ENCODE measurements around the gene ZNF646.

ZNF646 gene

DNA sequence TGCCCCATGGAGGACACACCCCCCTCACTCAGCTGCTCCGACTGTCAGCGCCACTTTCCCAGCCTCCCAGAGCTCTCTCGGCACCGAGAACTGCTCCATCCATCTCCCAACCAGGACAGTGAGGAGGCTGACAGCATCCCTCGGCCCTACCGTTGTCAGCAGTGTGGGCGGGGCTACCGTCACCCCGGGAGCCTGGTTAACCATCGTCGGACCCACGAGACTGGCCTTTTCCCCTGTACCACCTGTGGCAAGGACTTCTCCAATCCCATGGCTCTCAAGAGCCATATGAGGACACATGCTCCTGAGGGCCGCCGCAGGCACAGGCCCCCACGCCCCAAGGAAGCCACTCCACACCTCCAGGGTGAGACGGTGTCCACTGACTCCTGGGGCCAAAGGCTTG is 2.1 kb downstream of the ZNF646 start:
- Mint-ChIP-seq H3K9me3 (no peaks in the 10 kb centered on the region), H3K27ac (no peak overlapping the region), H3K4me3 (peak overlapping the region; percentile 25), H3K27me3 (ENCODE audit: low read depth) (no peaks in the 10 kb centered on the region), H3K36me3 (ENCODE audit: low read depth) (peaks cover 29% of the 10 kb centered on the region), H3K4me1 (ENCODE audit: low read depth) (peaks cover 24% of the 10 kb centered on the region)

DNA sequence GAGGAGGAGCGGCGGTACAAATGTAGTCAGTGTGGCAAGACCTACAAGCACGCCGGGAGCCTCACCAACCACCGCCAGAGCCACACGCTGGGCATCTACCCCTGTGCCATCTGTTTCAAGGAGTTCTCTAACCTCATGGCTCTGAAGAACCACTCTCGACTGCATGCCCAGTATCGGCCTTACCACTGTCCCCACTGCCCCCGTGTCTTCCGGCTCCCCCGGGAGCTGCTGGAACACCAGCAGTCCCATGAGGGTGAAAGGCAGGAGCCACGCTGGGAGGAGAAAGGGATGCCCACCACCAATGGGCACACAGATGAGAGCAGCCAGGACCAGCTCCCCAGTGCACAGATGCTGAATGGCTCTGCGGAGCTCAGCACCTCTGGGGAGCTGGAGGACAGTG is 2.8 kb downstream of the ZNF646 start:
- no peaks in the 10 kb centered on the region for H3K27me3 Mint-ChIP-seq (ENCODE audit: low read depth)
- no peak overlapping the region for H3K4me3 Mint-ChIP-seq
- no peaks in the 10 kb centered on the region for H3K9me3 Mint-ChIP-seq
- H3K4me1 Mint-ChIP-seq (ENCODE audit: low read depth) = peaks cover 17% of the 10 kb centered on the region
- H3K36me3 Mint-ChIP-seq (ENCODE audit: low read depth) = peaks cover 29% of the 10 kb centered on the region
- no peak overlapping the region for H3K27ac Mint-ChIP-seq

DNA sequence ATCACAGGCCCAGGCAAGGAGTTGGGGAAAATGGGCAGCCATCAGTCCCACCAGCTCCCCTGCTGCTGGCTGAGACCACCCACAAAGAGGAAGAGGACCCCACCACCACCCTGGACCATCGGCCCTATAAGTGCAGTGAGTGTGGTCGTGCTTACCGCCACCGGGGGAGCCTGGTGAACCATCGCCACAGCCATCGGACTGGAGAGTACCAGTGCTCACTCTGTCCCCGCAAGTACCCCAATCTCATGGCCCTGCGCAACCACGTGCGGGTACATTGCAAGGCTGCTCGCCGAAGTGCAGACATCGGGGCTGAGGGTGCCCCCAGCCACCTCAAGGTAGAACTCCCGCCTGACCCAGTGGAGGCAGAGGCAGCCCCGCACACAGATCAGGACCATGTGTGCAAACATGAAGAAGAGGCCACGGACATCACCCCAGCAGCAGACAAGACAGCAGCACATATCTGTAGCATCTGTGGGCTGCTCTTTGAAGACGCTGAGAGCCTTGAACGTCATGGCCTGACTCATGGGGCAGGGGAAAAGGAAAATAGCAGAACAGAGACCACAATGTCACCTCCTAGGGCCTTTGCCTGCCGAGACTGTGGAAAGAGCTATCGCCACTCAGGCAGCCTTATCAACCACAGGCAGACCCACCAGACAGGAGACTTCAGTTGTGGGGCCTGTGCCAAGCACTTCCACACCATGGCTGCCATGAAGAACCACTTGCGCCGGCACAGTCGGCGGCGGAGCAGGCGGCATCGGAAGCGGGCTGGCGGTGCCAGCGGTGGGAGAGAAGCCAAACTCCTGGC is 3.6 kb downstream of the ZNF646 start:
- H3K27ac Mint-ChIP-seq = no peak overlapping the region
- H3K4me1 Mint-ChIP-seq (ENCODE audit: low read depth) = peaks cover 15% of the 10 kb centered on the region
- no peaks in the 10 kb centered on the region for H3K27me3 Mint-ChIP-seq (ENCODE audit: low read depth)
- no peaks in the 10 kb centered on the region for H3K9me3 Mint-ChIP-seq
- H3K36me3 Mint-ChIP-seq (ENCODE audit: low read depth) = peaks cover 32% of the 10 kb centered on the region
- no peak overlapping the region for H3K4me3 Mint-ChIP-seq

DNA sequence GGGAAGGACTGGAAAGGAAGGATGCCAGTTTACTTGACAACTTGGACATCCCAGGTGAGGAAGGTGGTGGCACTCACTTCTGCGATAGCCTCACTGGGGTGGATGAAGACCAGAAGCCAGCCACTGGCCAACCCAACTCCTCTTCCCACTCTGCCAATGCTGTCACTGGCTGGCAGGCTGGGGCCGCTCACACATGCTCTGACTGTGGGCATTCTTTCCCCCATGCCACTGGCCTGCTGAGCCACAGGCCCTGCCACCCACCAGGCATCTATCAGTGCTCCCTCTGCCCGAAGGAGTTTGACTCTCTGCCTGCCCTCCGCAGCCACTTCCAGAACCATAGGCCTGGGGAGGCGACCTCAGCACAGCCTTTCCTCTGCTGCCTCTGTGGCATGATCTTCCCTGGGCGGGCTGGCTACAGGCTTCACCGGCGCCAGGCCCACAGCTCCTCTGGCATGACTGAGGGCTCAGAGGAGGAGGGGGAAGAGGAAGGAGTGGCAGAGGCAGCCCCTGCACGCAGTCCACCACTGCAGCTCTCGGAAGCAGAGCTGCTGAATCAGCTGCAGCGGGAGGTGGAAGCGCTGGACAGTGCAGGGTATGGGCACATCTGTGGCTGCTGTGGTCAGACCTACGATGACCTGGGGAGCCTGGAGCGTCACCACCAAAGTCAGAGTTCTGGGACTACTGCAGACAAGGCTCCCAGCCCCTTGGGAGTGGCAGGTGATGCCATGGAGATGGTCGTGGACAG is 4.5 kb downstream of the ZNF646 start:
- Mint-ChIP-seq H3K27ac (no peak overlapping the region), H3K4me3 (no peak overlapping the region), H3K27me3 (ENCODE audit: low read depth) (no peaks in the 10 kb centered on the region), H3K4me1 (ENCODE audit: low read depth) (peaks cover 15% of the 10 kb centered on the region), H3K36me3 (ENCODE audit: low read depth) (peaks cover 32% of the 10 kb centered on the region), H3K9me3 (no peaks in the 10 kb centered on the region)

DNA sequence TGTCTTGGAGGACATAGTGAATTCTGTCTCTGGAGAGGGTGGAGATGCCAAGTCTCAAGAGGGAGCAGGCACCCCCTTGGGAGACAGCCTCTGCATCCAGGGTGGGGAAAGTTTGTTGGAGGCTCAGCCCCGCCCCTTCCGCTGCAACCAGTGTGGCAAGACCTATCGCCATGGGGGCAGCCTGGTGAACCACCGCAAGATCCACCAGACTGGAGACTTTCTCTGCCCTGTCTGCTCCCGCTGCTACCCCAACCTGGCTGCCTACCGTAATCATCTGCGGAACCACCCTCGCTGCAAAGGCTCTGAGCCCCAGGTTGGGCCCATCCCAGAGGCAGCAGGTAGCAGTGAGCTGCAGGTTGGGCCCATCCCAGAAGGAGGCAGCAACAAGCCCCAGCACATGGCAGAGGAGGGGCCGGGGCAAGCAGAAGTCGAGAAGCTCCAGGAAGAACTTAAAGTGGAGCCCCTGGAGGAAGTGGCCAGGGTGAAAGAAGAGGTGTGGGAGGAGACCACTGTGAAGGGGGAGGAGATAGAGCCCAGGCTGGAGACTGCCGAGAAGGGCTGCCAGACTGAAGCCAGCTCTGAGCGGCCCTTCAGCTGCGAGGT is 5.2 kb downstream of the ZNF646 start:
- Mint-ChIP-seq H3K4me1 (ENCODE audit: low read depth) (peaks cover 15% of the 10 kb centered on the region), H3K27me3 (ENCODE audit: low read depth) (no peaks in the 10 kb centered on the region), H3K36me3 (ENCODE audit: low read depth) (peaks cover 29% of the 10 kb centered on the region), H3K4me3 (no peak overlapping the region), H3K9me3 (no peaks in the 10 kb centered on the region), H3K27ac (no peak overlapping the region)

DNA sequence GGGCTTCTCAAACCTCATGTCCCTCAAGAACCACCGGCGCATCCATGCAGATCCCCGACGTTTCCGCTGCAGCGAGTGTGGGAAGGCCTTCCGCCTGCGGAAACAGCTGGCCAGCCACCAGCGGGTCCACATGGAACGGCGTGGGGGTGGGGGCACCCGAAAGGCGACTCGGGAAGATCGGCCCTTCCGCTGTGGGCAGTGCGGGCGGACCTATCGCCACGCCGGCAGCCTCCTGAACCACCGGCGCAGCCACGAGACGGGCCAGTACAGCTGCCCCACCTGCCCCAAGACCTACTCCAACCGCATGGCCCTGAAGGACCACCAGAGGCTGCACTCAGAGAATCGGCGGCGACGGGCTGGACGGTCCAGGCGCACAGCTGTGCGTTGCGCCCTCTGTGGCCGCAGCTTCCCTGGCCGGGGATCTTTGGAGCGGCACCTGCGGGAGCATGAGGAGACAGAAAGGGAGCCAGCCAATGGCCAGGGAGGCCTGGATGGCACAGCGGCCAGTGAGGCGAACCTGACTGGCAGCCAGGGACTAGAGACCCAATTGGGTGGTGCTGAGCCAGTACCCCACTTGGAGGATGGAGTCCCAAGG is 5.9 kb downstream of the ZNF646 start:
- Mint-ChIP-seq H3K27ac (no peak overlapping the region), H3K4me1 (ENCODE audit: low read depth) (peaks cover 8% of the 10 kb centered on the region), H3K9me3 (no peaks in the 10 kb centered on the region), H3K27me3 (ENCODE audit: low read depth) (no peaks in the 10 kb centered on the region), H3K4me3 (no peak overlapping the region), H3K36me3 (ENCODE audit: low read depth) (peaks cover 23% of the 10 kb centered on the region)

DNA sequence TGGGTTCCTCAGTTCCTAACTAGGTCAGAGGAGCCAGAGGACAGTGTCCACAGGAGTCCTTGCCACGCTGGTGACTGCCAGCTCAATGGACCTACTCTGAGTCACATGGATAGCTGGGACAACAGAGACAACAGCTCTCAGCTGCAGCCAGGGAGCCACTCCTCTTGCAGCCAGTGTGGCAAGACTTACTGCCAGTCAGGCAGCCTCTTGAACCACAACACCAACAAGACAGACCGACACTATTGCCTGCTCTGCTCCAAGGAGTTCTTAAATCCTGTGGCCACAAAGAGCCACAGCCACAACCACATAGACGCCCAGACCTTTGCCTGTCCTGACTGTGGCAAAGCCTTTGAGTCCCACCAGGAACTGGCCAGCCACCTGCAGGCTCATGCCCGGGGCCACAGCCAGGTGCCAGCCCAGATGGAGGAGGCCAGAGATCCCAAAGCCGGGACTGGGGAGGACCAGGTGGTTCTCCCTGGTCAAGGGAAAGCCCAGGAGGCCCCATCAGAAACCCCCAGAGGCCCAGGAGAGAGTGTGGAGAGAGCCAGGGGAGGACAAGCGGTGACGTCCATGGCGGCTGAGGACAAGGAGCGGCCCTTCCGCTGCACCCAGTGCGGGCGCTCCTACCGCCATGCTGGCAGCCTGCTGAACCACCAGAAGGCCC is 6.7 kb downstream of the ZNF646 start:
- Mint-ChIP-seq H3K27ac (peak overlapping the region; percentile 6), H3K36me3 (ENCODE audit: low read depth) (peaks cover 23% of the 10 kb centered on the region), H3K4me3 (no peak overlapping the region), H3K9me3 (no peaks in the 10 kb centered on the region), H3K4me1 (ENCODE audit: low read depth) (peaks cover 6% of the 10 kb centered on the region), H3K27me3 (ENCODE audit: low read depth) (no peaks in the 10 kb centered on the region)

DNA sequence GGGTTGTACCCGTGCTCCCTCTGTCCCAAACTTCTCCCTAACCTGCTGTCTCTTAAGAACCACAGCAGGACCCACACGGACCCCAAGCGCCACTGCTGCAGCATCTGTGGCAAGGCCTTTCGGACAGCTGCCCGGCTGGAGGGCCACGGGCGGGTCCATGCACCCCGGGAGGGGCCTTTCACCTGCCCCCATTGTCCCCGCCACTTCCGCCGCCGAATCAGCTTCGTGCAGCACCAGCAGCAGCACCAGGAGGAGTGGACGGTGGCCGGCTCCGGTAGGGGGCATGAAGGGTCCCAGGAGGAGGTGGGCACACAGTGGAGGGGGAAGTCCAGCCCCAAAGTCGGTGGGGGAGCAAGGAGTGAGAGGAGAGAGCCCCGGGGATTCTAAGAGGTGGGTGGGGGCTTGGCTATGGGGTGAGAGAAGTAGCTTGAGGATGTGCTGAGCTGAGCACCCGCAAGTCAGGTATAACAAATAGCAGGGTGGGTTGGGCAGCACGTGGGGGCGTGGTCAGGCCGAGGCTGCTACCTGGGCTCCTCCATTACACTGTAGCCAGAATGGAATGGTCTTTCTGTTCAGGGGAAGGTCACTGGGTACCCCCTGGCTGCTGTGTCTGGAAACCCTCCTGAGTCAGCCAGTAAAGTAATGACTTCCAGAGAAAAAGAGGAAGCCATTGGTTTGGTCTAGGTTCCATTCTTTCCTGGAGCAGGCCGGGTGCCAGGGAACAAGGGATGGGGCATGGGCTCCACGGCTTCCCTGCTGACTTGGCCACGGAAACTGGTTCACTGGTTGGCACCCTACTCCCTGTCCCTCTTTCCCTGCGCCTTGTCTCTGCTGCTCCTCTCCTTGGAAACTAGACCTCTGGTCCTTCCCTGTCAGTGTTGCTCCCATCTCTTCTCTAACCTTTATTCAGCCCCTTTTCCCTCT is 7.5 kb downstream of the ZNF646 start:
- Mint-ChIP-seq H3K9me3 (no peaks in the 10 kb centered on the region), H3K4me1 (ENCODE audit: low read depth) (peaks cover 6% of the 10 kb centered on the region), H3K4me3 (no peak overlapping the region), H3K36me3 (ENCODE audit: low read depth) (peaks cover 23% of the 10 kb centered on the region), H3K27me3 (ENCODE audit: low read depth) (no peaks in the 10 kb centered on the region), H3K27ac (peak overlapping the region; percentile 81)

DNA sequence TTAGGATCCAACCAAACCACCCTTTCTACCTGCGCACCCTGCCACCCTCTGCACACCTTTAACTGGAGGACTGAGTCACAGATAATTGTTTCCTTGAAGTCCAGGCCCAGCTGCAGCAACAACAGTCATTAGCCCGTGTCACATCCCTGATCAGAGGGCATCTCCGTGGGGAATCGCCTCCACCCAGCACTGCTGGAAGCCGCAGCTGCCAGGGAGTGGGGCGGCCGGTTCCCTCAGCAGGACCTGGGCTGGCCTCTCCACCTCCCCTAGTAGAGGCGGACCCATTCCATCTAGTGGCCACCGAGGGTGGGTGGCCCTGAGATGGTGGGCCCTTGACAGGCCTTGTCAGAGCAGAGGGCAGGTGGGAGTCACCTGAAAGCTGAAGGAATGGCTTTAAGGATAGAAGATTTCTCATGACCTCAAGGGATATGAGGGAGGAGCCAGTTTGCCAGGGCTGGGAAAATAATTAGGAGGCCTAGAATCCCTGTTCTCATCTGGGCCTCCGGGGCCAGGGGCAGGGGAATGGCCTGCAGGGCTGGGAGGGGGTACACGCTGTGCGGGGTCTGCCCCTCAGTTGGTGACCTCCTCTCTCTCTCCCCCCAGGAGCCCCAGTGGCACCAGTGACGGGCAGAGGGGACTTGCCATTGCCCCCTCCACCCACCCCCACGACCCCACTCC is 8.3 kb downstream of the ZNF646 start:
- H3K27ac Mint-ChIP-seq = peak overlapping the region; percentile 81
- peaks cover 23% of the 10 kb centered on the region for H3K36me3 Mint-ChIP-seq (ENCODE audit: low read depth)
- H3K9me3 Mint-ChIP-seq = no peaks in the 10 kb centered on the region
- H3K27me3 Mint-ChIP-seq (ENCODE audit: low read depth) = no peaks in the 10 kb centered on the region
- peaks cover 6% of the 10 kb centered on the region for H3K4me1 Mint-ChIP-seq (ENCODE audit: low read depth)
- no peak overlapping the region for H3K4me3 Mint-ChIP-seq

DNA sequence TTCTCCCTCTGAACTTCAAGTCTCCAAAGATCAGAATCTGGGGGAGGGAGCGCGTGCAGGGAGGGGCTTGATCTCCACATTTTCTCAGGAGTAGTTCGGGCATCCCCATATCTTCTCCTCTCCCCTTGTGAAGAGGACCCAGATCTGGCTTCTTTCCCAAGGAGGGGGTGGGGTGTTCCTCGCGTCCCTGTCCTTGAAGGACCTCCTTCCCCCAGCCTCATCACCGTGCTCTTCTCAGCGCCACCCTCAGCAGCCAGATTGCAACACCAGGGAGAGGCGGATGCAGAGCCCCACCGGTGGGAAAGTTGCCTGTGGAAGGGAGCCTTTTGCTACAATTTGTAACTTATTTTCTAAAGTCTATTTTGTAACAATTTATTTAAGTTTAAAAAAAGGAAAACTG is 8.9 kb downstream of the ZNF646 start:
- no peak overlapping the region for H3K27ac Mint-ChIP-seq
- H3K9me3 Mint-ChIP-seq = no peaks in the 10 kb centered on the region
- peaks cover 20% of the 10 kb centered on the region for H3K36me3 Mint-ChIP-seq (ENCODE audit: low read depth)
- H3K27me3 Mint-ChIP-seq (ENCODE audit: low read depth) = no peaks in the 10 kb centered on the region
- no peak overlapping the region for H3K4me3 Mint-ChIP-seq
- H3K4me1 Mint-ChIP-seq (ENCODE audit: low read depth) = peaks cover 6% of the 10 kb centered on the region

DNA sequence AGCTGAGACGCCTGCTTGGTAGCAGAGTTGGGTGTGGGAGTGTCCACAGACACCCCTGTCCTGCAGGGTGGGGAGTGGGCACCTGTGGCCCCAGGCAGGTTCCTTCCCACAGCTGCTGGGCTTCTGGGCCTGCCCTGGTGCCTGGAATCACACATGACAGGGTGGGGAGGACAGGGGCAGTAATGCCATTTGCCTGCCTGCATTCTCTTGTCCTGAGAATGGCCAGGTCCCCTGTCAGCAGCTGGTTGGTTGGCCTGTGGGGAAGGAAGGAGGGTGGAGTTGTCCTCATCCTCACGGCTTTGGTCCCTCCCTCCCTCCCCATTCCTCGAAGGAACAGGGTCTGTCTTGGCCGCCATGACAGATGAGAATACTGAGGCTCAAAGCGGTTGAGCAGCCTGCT is 9.3 kb downstream of the ZNF646 start:
- Mint-ChIP-seq H3K27me3 (ENCODE audit: low read depth) (no peaks in the 10 kb centered on the region), H3K9me3 (no peaks in the 10 kb centered on the region), H3K27ac (no peak overlapping the region), H3K4me1 (ENCODE audit: low read depth) (peaks cover 6% of the 10 kb centered on the region), H3K36me3 (ENCODE audit: low read depth) (peaks cover 17% of the 10 kb centered on the region), H3K4me3 (no peak overlapping the region)

DNA sequence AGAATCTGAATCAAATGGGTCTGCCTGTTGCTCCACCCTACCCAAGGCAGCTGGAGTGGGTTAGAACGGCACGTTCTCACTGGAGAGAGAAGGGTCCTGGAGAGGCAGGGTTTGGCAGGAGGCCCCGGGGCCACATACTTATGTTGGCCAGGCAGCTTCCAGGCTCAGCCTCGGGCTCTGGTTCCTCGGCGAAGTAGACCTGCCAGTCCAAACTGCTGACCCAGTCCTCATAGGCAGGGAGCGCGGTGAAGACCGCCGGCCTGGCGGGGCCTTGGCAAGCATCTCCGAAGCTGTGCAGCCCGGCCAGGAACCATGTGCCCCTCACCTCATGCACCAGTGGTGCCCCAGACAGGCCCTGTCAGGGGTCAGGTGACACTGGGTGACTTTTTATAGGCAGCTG is 9.8 kb downstream of the ZNF646 start:
- H3K4me3 Mint-ChIP-seq = no peak overlapping the region
- no peak overlapping the region for H3K27ac Mint-ChIP-seq
- H3K9me3 Mint-ChIP-seq = no peaks in the 10 kb centered on the region
- peaks cover 6% of the 10 kb centered on the region for H3K4me1 Mint-ChIP-seq (ENCODE audit: low read depth)
- H3K27me3 Mint-ChIP-seq (ENCODE audit: low read depth) = no peaks in the 10 kb centered on the region
- peaks cover 14% of the 10 kb centered on the region for H3K36me3 Mint-ChIP-seq (ENCODE audit: low read depth)

All from T-helper 1 cell treated with Interleukin-12 subunit alpha and Interleukin-12 subunit beta and Interleukin-4 antibody, amounts not matched to agents 30 μg/mL and 1 μg/mL, for 36 hours (primary cell).